Caco-2 (cell line): ENCODE results near the gene ZP4. TPM values are rescaled to one million over a fixed set of nuclear protein-coding genes. Genes with fewer than 3 reads are reported as not detected.

ENCODE experiments used
- BruUV-seq: library from RNA; stranded (reverse); fragments of 400-500 nt; replicated peaks from 2 replicates; lab custom pipeline; 2021; lab: Mats Ljungman, UMichigan
- CTCF ChIA-PET: fragments of 300-600 bp; sonication (Branson Sonifier 250); formaldehyde crosslinking; loops from one replicate; lab custom pipeline; 2022; ENCODE audit warnings: antibody characterized with exemption; lab: Charles Lee
- POLR2A ChIA-PET: fragments of 300-600 bp; sonication (Branson Sonifier 250); formaldehyde crosslinking; loops from one replicate; lab custom pipeline; 2022; ENCODE audit warnings: antibody characterized with exemption; lab: Charles Lee
- DNase-seq, 2 experiments: peaks; one replicate each; pipeline versions ENCODE4 v3.0.0 to v3.0.0-alpha.2; 2020 to 2022
- H3K27me3 ChIP-seq: replicated peaks from 2 replicates; pipeline ENCODE4 v1.6.0; 2011; ENCODE audit warnings: low read length; ENCODE audit not compliant: control insufficient read depth, insufficient read depth
- H3K36me3 ChIP-seq: 2 replicates; pipeline ENCODE4 v1.5.1; 2011; ENCODE audit warnings: low read length; ENCODE audit not compliant: control insufficient read depth, insufficient read depth
- H3K4me1 ChIP-seq: fragments of 250-450 bp; sonication (Bioruptor Pico); 2 replicates; pipeline ENCODE4 v1.5.1; 2020; ENCODE audit warnings: mild to moderate bottlenecking
- H3K4me3 ChIP-seq: 2 replicates; pipeline ENCODE4 v1.5.1; 2011; ENCODE audit warnings: low read depth, mild to moderate bottlenecking, control low read depth, low read length
- H3K9me3 ChIP-seq: fragments of 250-450 bp; sonication (Bioruptor Pico); 2 replicates; pipeline ENCODE4 v1.5.1; 2020; ENCODE audit warnings: mild to moderate bottlenecking, moderate library complexity
- H3K27ac Mint-ChIP-seq: one replicate; pipeline ENCODE4 v1.8.0; 2022; ENCODE audit warnings: mixed read lengths; ENCODE audit not compliant: unreplicated experiment
- H3K27me3 Mint-ChIP-seq: one replicate; pipeline ENCODE4 v1.8.0; 2022; ENCODE audit warnings: mixed read lengths; ENCODE audit not compliant: insufficient read depth, unreplicated experiment
- H3K36me3 Mint-ChIP-seq: one replicate; pipeline ENCODE4 v1.8.0; 2022; ENCODE audit warnings: mild to moderate bottlenecking, mixed read lengths; ENCODE audit not compliant: insufficient read depth, unreplicated experiment
- H3K4me1 Mint-ChIP-seq: one replicate; pipeline ENCODE4 v1.8.0; 2022; ENCODE audit warnings: low read depth, mixed read lengths; ENCODE audit not compliant: unreplicated experiment
- H3K4me3 Mint-ChIP-seq: one replicate; pipeline ENCODE4 v1.8.0; 2022; ENCODE audit warnings: mild to moderate bottlenecking, moderate library complexity, mixed read lengths; ENCODE audit not compliant: unreplicated experiment
- H3K9me3 Mint-ChIP-seq: one replicate; pipeline ENCODE4 v1.8.0; 2022; ENCODE audit warnings: mixed read lengths; ENCODE audit not compliant: unreplicated experiment
- CTCF ChIP-seq, 2 experiments: fragments of 200-600 bp in 1 of 2; IDR thresholded peaks; 1 replicate in 1 of 2; 2 replicates in 1 of 2; pipeline versions ENCODE4 v1.5.1 to v1.8.0; 2011 to 2022; ENCODE audit warnings: antibody characterized with exemption in 1 of 2, control low read depth in 1 of 2, inconsistent platforms in 1 of 2, low read depth in 1 of 2, low read length in 1 of 2, mild to moderate bottlenecking in 1 of 2, moderate library complexity in 1 of 2; ENCODE audit not compliant: insufficient read depth in 1 of 2, severe bottlenecking in 1 of 2, unreplicated experiment in 1 of 2
- intact Hi-C: fragments of 100-400 bp; cut with micrococcal nuclease; formaldehyde crosslinking; loops from one replicate; pipeline ENCODE4 v1.10.0; 2022; ENCODE audit not compliant: unreplicated experiment
- total RNA-seq: library from RNA; stranded (reverse); gene quantifications from 2 replicates; pipeline ENCODE4 v1.2.3, GENCODE V29; 2022

The ZP4 gene
- total RNA-seq, 1 experiment from 2014 or later: not detected

GRCh38 chr1:237841485-237841884 is 49.2 kb downstream of the ZP4 start:
- peaks cover 10% of the 10 kb centered on the region for H3K9me3 Mint-ChIP-seq

GRCh38 chr1:237838904-237839534 is 51.7 kb downstream of the ZP4 start:
- H3K9me3 Mint-ChIP-seq: peaks cover 10% of the 10 kb centered on the region

More at GRCh38 chr1:237841485-237841884, 49.2 kb downstream of the ZP4 start:
- intact Hi-C loops: no loop called here
- Mint-ChIP-seq H3K4me3 (no peak overlapping the region), H3K4me1 (no peaks in the 10 kb centered on the region), H3K27me3 (peaks cover 3% of the 10 kb centered on the region), H3K27ac (no peak overlapping the region), H3K36me3 (no peaks in the 10 kb centered on the region)
- H3K27me3 ChIP-seq: no peaks in the 10 kb centered on the region
- no peak for DNase-seq
- H3K36me3 ChIP-seq: no peaks in the 10 kb centered on the region
- ChIA-PET CTCF (no interaction called here), POLR2A (no interaction called here)
- no peaks in the 10 kb centered on the region for H3K4me1 ChIP-seq
- no peak overlapping the region for H3K4me3 ChIP-seq
- no TSS peak for BruUV-seq
- TF ChIP-seq CTCF (IDR thresholded peaks at IDR 0.05; ENCODE audit: insufficient read depth in 1 of 2, low read depth in 1 of 2, low read length in 1 of 2, severe bottlenecking in 1 of 2, unreplicated experiment in 1 of 2): no peak
- no peaks in the 10 kb centered on the region for H3K9me3 ChIP-seq

GRCh38 chr1:237838320-237838719 is 52.4 kb downstream of the ZP4 start:
- no peak for TF ChIP-seq CTCF (IDR thresholded peaks at IDR 0.05; ENCODE audit: insufficient read depth in 1 of 2, low read depth in 1 of 2, low read length in 1 of 2, severe bottlenecking in 1 of 2, unreplicated experiment in 1 of 2)
- ChIA-PET POLR2A (no interaction called here), CTCF (no interaction called here)
- intact Hi-C loops: no loop called here
- Histone ChIP-seq H3K4me1 (no peaks in the 10 kb centered on the region), H3K9me3 (no peaks in the 10 kb centered on the region), H3K4me3 (no peak overlapping the region), H3K36me3 (no peaks in the 10 kb centered on the region), H3K27me3 (no peaks in the 10 kb centered on the region)
- peaks cover 5% of the 10 kb centered on the region for H3K27me3 Mint-ChIP-seq
- peaks cover 10% of the 10 kb centered on the region for H3K9me3 Mint-ChIP-seq
- no peaks in the 10 kb centered on the region for H3K4me1 Mint-ChIP-seq
- no peak overlapping the region for H3K4me3 Mint-ChIP-seq
- DNase-seq: no peak
- no peaks in the 10 kb centered on the region for H3K36me3 Mint-ChIP-seq
- BruUV-seq: no TSS peak
- H3K27ac Mint-ChIP-seq: no peak overlapping the region

More at GRCh38 chr1:237838904-237839534, 51.7 kb downstream of the ZP4 start:
- H3K4me3 ChIP-seq: no peak overlapping the region
- intact Hi-C loops: no loop called here
- H3K27me3 ChIP-seq: no peaks in the 10 kb centered on the region
- no peaks in the 10 kb centered on the region for H3K9me3 ChIP-seq
- Mint-ChIP-seq H3K4me3 (no peak overlapping the region), H3K27ac (no peak overlapping the region), H3K27me3 (peaks cover 3% of the 10 kb centered on the region), H3K4me1 (no peaks in the 10 kb centered on the region), H3K36me3 (no peaks in the 10 kb centered on the region)
- H3K4me1 ChIP-seq: no peaks in the 10 kb centered on the region
- TF ChIP-seq CTCF (IDR thresholded peaks at IDR 0.05; ENCODE audit: insufficient read depth in 1 of 2, low read depth in 1 of 2, low read length in 1 of 2, severe bottlenecking in 1 of 2, unreplicated experiment in 1 of 2): no peak
- no TSS peak for BruUV-seq
- ChIA-PET CTCF (no interaction called here), POLR2A (no interaction called here)
- no peaks in the 10 kb centered on the region for H3K36me3 ChIP-seq
- DNase-seq: no peak
